ES-I3 (cell line): ENCODE data around the gene ADAMTS19.
"Not testable (repeated sequence)": the region's sequence is repeated elsewhere in the genome, so short reads cannot be mapped to it uniquely, and the experiment has no call there.

Source experiments
- H3K36me3 ChIP-seq: 2 replicates; pipeline ENCODE4 v1.6.1; 2013; ENCODE audit warnings: mild to moderate bottlenecking, low read length, control low read depth, moderate library complexity; ENCODE audit not compliant: insufficient read depth
- H3K4me1 ChIP-seq: 2 replicates; pipeline ENCODE4 v1.6.1; 2013; ENCODE audit warnings: mild to moderate bottlenecking, control low read depth, low read length; ENCODE audit not compliant: insufficient read depth
- H3K9ac ChIP-seq: 2 replicates; pipeline ENCODE4 v1.6.1; 2013; ENCODE audit warnings: low read depth, mild to moderate bottlenecking, low read length, moderate library complexity
- H3K9me3 ChIP-seq: 2 replicates; pipeline ENCODE4 v1.6.1; 2013; ENCODE audit warnings: mild to moderate bottlenecking, low read length, moderate library complexity; ENCODE audit not compliant: control insufficient read depth, insufficient read depth

The ADAMTS19 gene

GRCh38 chr5:129572060-129572459 lies 112.0 kb downstream of the ADAMTS19 start:
- H3K4me1 ChIP-seq = no peaks in the 10 kb centered on the region
- no peak overlapping the region for H3K9ac ChIP-seq
- no peaks in the 10 kb centered on the region for H3K9me3 ChIP-seq
- no peaks in the 10 kb centered on the region for H3K36me3 ChIP-seq

GRCh38 chr5:129584496-129584895 lies 124.4 kb downstream of the ADAMTS19 start:
- not testable (repeated sequence) for H3K9me3 ChIP-seq, H3K9ac ChIP-seq, H3K36me3 ChIP-seq, H3K4me1 ChIP-seq

DNA sequence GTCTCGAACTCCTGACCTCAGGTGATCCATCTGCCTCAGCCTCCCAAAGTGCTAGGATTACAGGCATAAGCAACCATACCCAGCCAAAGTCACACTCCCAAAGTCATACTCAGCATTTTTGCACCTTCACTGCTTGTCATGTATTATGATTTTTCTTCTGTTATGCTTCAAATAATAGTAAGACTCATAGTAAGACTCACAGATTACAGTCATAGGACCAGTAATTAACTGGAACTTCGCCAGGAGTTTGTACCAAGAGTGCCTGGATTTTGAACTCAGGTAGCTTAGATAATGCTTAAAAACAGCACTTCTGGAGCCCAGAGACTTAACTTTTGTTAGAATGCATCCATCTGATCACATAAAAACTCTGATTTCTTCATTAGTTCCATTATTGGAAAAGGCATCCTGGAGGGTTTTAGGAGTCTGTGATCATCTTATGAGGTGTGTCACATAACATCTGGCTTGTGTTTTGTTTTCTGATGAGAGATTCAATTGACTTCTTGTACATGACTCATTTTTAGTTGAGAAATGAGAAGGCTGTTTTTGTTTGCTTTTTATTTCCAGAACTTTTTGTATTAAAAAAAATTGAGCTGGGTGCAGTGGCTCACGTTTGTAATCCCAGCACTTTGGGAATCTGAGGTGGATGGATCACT lies 131.5 kb downstream of the ADAMTS19 start:
- H3K36me3 ChIP-seq = no peaks in the 10 kb centered on the region
- H3K9ac ChIP-seq = no peak overlapping the region
- no peaks in the 10 kb centered on the region for H3K4me1 ChIP-seq
- no peaks in the 10 kb centered on the region for H3K9me3 ChIP-seq

DNA sequence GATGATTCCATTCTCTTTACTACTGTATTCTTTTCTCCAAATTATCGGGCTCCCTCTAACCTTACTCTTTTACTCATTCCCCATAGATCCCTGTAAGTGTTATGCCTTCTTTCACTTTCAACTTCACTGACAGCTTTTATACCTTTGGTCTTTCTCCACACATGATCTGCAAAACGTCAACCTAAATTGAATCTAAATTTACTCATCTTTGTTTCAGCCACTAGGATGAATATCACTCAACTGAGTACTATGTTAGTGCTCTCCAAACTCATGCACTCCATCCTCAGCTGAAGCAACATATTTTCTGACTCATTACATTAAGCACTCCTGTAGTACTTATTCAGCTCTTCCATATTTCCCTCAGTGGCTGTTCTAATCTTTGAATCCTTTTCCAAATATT lies 133.4 kb downstream of the ADAMTS19 start:
- Histone ChIP-seq H3K9ac (no peak overlapping the region), H3K9me3 (no peaks in the 10 kb centered on the region), H3K36me3 (no peaks in the 10 kb centered on the region), H3K4me1 (no peaks in the 10 kb centered on the region)

GRCh38 chr5:129601576-129601975 lies 141.5 kb downstream of the ADAMTS19 start:
- no peaks in the 10 kb centered on the region for H3K9me3 ChIP-seq

GRCh38 chr5:129608350-129608749 lies 148.3 kb downstream of the ADAMTS19 start:
- Histone ChIP-seq H3K4me1 (no peaks in the 10 kb centered on the region), H3K9me3 (no peaks in the 10 kb centered on the region), H3K9ac (no peak overlapping the region), H3K36me3 (no peaks in the 10 kb centered on the region)

More at GRCh38 chr5:129601576-129601975, 141.5 kb downstream of the ADAMTS19 start:
- Histone ChIP-seq H3K36me3 (no peaks in the 10 kb centered on the region), H3K9ac (no peak overlapping the region), H3K4me1 (no peaks in the 10 kb centered on the region)

DNA sequence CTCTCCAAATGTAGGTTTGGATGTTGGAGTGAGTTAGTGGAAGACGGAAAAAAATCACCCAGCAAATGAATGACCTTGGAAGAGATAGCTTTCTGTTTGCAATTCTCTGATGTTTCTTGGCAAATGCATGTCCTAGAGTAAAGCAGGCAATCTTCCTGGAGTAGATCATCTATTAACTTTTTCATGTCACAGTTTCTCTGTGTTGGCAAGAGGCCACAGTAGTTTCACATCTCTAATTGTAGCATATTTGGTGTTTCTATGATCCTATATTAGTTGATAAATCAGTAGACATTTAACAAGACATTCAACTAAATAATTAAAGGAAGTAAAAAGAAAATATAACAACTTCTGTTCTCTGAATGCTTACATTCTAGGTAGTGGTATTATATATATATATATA lies 149.6 kb downstream of the ADAMTS19 start:
- Histone ChIP-seq H3K36me3 (no peaks in the 10 kb centered on the region), H3K9ac (no peak overlapping the region), H3K9me3 (no peaks in the 10 kb centered on the region), H3K4me1 (no peaks in the 10 kb centered on the region)

- H3K9ac ChIP-seq = no peak overlapping the region
- H3K36me3 ChIP-seq = no peaks in the 10 kb centered on the region
- no peaks in the 10 kb centered on the region for H3K4me1 ChIP-seq
- no peaks in the 10 kb centered on the region for H3K9me3 ChIP-seq
These were observed 156.4 kb downstream of the ADAMTS19 start for GRCh38 chr5:129616517-129616916.

DNA sequence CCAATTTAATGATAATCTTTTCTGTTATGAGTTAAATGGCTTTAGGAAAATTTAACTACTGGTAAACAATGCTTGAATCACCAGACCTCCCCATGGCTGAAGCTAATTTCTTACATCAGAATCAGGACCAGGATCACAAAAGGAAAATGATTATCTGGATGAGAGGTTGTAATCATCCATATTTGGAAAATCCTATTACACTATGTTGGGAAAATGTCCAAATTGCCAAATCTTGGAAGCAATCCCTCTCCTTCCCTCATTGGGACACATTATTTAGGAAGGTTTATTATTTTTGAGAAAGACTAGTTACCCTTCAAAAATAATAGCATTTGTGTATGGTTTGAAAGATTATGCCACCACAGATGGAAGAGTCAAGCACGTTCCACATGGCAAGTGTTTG lies 157.1 kb downstream of the ADAMTS19 start:
- Histone ChIP-seq H3K4me1 (no peaks in the 10 kb centered on the region), H3K9me3 (no peaks in the 10 kb centered on the region), H3K36me3 (no peaks in the 10 kb centered on the region), H3K9ac (no peak overlapping the region)

GRCh38 chr5:129619782-129620181 lies 159.7 kb downstream of the ADAMTS19 start:
- Histone ChIP-seq H3K36me3 (no peaks in the 10 kb centered on the region), H3K4me1 (no peaks in the 10 kb centered on the region), H3K9ac (no peak overlapping the region), H3K9me3 (no peaks in the 10 kb centered on the region)

DNA sequence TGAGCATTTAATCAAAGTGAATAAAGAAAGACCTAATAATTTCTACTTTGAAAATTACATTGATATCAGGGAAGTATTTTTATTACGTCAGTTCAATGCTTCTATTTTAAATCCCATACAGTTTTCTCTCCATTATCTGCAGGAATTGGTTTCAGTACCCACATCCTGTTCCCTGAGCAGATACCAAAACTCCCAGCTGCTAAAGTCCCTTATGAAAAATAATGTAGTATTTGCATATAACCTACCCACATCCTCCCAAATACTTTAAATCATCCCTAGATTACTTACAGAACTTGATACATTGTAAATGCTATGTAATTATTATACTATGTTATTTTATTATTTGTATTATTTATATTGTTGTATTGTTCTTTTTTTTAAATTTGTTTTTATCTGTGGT lies 162.4 kb downstream of the ADAMTS19 start:
- Histone ChIP-seq H3K4me1 (no peaks in the 10 kb centered on the region), H3K36me3 (no peaks in the 10 kb centered on the region), H3K9me3 (no peaks in the 10 kb centered on the region), H3K9ac (no peak overlapping the region)

- H3K4me1 ChIP-seq = no peaks in the 10 kb centered on the region
- H3K36me3 ChIP-seq = no peaks in the 10 kb centered on the region
These were observed 169.5 kb downstream of the ADAMTS19 start for GRCh38 chr5:129629575-129629974.

GRCh38 chr5:129630101-129630500 lies 170.0 kb downstream of the ADAMTS19 start:
- Histone ChIP-seq H3K4me1 (no peaks in the 10 kb centered on the region), H3K9me3 (no peaks in the 10 kb centered on the region), H3K36me3 (no peaks in the 10 kb centered on the region), H3K9ac (no peak overlapping the region)

More at GRCh38 chr5:129629575-129629974, 169.5 kb downstream of the ADAMTS19 start:
- Histone ChIP-seq H3K9ac (no peak overlapping the region), H3K9me3 (no peaks in the 10 kb centered on the region)

DNA sequence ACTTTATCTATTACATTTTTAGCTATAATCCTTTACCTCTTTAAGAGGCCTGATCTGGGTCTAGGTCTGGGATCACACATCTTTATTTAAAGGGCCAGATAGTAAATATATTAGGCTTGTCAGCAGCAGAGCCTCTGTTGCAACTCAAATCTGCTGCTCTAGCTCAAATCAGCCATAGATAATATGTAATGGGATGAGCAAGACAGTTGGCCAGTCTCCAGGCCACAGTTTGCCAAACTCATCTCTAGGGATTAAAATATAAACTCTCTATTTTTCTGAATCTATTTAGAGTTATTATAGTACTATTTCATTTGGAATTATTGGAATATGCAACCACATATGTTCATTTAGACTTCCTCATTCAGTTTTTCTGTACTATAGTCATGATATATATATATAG lies 171.9 kb downstream of the ADAMTS19 start:
- Histone ChIP-seq H3K9ac (no peak overlapping the region), H3K9me3 (no peaks in the 10 kb centered on the region), H3K4me1 (no peaks in the 10 kb centered on the region), H3K36me3 (no peaks in the 10 kb centered on the region)

GRCh38 chr5:129637501-129637900 lies 177.4 kb downstream of the ADAMTS19 start:
- H3K9ac ChIP-seq, H3K4me1 ChIP-seq, H3K9me3 ChIP-seq, H3K36me3 ChIP-seq: not testable (repeated sequence)

DNA sequence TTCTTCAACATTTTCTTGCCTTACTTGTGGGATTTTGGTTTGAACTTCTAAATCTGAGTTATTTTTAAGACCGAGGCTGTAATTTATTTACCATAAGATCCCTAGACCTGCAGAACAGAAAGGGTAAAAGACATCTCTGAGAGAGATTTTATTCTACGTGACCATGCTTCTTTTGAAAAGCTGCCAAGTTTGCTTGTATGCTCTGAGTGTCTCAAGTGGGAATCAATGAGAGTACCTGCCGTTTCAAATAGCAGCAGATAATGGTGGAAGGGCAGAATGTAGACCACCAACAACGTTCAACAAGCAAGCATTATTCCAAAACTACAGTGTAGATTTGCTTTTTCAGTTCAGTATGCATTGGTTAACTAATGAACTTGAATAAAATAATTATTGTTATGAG lies 179.2 kb downstream of the ADAMTS19 start:
- Histone ChIP-seq H3K9me3 (no peaks in the 10 kb centered on the region), H3K9ac (no peak overlapping the region), H3K4me1 (no peaks in the 10 kb centered on the region), H3K36me3 (no peaks in the 10 kb centered on the region)
